AG04450 (cell line): Measurements from ENCODE around the gene LEAP2. TPM values are rescaled to one million over a fixed set of nuclear protein-coding genes. Genes with fewer than 3 reads are reported as not detected.

Experiments
- CTCF ChIA-PET: fragments of 300-600, 350-600 bp; formaldehyde crosslinking; extraction: SDS; loops from one replicate; lab custom pipeline; 2022; ENCODE audit warnings: antibody characterized with exemption, inconsistent platforms; lab: Charles Lee
- POLR2A ChIA-PET: fragments of 350-600 bp; formaldehyde crosslinking; extraction: SDS; loops from one replicate; lab custom pipeline; 2021; ENCODE audit warnings: antibody characterized with exemption, inconsistent platforms; lab: Yijun Ruan, JAX
- DNase-seq: peaks from one replicate; pipeline ENCODE4 v3.0.0-alpha.2; 2011; ENCODE audit warnings: low read depth, low spot score
- H3K27ac ChIP-seq: one replicate; pipeline ENCODE4 v1.5.1; 2012; ENCODE audit warnings: low read depth, low read length, control low read depth
- H3K27me3 ChIP-seq: one replicate; pipeline ENCODE4 v1.6.0; 2012; ENCODE audit warnings: low read length; ENCODE audit not compliant: control insufficient read depth, insufficient read depth
- H3K4me3 ChIP-seq: 2 replicates; pipeline ENCODE4 v1.5.1; 2011; ENCODE audit warnings: mild to moderate bottlenecking, low read depth, low read length, control low read depth
- H3K9me3 ChIP-seq: 2 replicates; pipeline ENCODE4 v1.5.1; 2012; ENCODE audit warnings: low read length; ENCODE audit not compliant: control insufficient read depth, insufficient read depth
- polyA plus RNA-seq: library from polyadenylated mRNA; depleted of rRNA; stranded (reverse); fragments of >200 nt; gene quantifications from 2 replicates; pipeline ENCODE4 v1.2.3, GENCODE V29; 2011
- TF ChIP-seq, protein P1 (sequence below): IDR thresholded peaks from 2 replicates; pipeline ENCODE4 v1.5.1; 2011; ENCODE audit warnings: low read depth, low read length, control low read depth, inconsistent platforms

The LEAP2 gene
- polyA plus RNA-seq, 1 experiment = 0.91 TPM

DNA sequence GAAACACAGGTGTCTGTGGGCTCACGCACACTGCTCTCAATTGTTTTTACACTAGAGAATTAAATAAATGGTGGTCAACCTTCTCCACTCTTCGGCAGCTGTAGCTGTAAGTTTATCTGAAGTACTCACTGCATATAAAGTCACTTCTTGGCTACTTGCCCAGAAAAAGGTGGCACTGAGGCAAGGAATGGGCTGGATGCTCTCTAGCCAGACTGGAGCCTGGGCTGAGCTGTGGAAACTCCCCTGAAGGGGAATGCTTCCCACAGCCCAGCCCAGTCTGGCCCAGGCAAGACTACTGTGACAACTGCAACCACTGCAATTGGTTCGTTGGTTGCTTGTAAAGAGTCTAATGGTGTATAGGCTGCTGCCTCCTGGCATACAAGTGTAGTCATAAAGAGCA is 4.5 kb downstream of the LEAP2 start:
- ChIA-PET CTCF (interaction anchor here (0.5 to 1.0 kb wide), 3 partner anchors 56 to 193 kb away, joined by 3 read pairs; no protein-coding TSS in a partner anchor), POLR2A (no interaction called here)
- H3K4me3 ChIP-seq = no peak overlapping the region
- no peaks in the 10 kb centered on the region for H3K27me3 ChIP-seq
- DNase-seq = no peak
- TF ChIP-seq, protein P1, sequence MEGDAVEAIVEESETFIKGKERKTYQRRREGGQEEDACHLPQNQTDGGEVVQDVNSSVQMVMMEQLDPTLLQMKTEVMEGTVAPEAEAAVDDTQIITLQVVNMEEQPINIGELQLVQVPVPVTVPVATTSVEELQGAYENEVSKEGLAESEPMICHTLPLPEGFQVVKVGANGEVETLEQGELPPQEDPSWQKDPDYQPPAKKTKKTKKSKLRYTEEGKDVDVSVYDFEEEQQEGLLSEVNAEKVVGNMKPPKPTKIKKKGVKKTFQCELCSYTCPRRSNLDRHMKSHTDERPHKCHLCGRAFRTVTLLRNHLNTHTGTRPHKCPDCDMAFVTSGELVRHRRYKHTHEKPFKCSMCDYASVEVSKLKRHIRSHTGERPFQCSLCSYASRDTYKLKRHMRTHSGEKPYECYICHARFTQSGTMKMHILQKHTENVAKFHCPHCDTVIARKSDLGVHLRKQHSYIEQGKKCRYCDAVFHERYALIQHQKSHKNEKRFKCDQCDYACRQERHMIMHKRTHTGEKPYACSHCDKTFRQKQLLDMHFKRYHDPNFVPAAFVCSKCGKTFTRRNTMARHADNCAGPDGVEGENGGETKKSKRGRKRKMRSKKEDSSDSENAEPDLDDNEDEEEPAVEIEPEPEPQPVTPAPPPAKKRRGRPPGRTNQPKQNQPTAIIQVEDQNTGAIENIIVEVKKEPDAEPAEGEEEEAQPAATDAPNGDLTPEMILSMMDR = no peak
- H3K9me3 ChIP-seq = no peaks in the 10 kb centered on the region
- H3K27ac ChIP-seq = no peak overlapping the region

DNA sequence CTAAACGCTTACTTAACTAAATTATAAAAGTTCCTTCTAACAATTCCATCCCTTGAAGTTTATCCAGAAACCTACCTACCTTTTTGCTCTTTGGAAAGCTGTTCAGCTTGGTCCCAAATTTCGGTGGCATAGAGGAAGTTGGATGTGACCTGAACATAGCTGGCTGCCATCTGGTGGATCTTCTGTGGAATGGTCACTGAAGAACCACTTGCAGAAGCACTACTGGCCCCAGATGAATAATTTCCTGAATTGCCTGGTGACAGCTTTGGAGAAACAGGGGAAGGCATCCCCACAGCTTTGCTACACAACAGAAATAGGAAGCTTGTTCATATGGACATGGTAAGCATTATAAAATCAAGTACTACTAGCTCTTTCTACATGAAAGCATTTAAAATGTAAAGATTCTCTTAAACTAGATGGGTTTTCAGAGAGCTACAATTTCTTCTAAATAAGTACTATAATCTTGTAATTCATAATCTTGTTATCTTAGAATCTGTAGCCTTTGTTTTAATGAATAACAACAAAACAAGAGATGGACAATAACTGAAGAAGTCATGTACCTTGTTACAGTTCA is 9.9 kb downstream of the LEAP2 start:
- H3K4me3 ChIP-seq = no peak overlapping the region
- H3K27ac ChIP-seq = no peak overlapping the region
- ChIA-PET CTCF (interaction anchor here (0.6 to 2.6 kb wide), 20 partner anchors 8 to 497 kb away, joined by 3 to 35 read pairs (median 6); partner anchors contain the start of genes GDF9, LEAP2, SHROOM1 and UQCRQ), POLR2A (interaction anchor here (0.5 kb wide), 1 partner anchor 96 kb away, joined by 7 read pairs; no protein-coding TSS in a partner anchor)
- peak; percentile 33 for DNase-seq
- H3K27me3 ChIP-seq = no peaks in the 10 kb centered on the region
- TF ChIP-seq, protein P1 = peak; percentile 65
- no peaks in the 10 kb centered on the region for H3K9me3 ChIP-seq

DNA sequence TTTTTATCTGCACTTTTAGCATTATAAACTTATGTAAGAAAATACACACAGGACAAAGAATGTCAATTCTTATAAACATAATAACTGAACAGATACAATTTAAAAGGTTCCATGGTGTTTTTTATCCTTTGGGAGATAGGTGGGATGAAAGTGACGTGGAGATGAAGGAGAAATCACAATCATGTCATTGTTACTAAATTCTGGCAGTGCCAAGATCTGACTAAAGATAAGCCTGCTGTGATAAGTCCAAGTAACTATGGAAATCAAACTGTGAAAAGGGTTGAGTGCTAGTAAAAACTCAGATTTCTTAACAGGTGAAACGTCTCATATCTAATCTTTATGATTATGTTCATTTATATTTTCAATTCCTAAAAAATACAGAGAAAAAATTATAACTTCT is 11.1 kb downstream of the LEAP2 start:
- H3K27me3 ChIP-seq = no peaks in the 10 kb centered on the region
- CTCF ChIA-PET = interaction anchor here (1.3 to 2.2 kb wide), 3 partner anchors 10 to 65 kb away, joined by 3 to 9 read pairs (median 3); no protein-coding TSS in a partner anchor
- POLR2A ChIA-PET = interaction anchor here (0.8 kb wide), 1 partner anchor 14 kb away, joined by 3 read pairs; no protein-coding TSS in a partner anchor
- no peaks in the 10 kb centered on the region for H3K9me3 ChIP-seq
- H3K4me3 ChIP-seq = no peak overlapping the region
- DNase-seq = no peak
- no peak overlapping the region for H3K27ac ChIP-seq
- TF ChIP-seq, protein P1 = no peak

DNA sequence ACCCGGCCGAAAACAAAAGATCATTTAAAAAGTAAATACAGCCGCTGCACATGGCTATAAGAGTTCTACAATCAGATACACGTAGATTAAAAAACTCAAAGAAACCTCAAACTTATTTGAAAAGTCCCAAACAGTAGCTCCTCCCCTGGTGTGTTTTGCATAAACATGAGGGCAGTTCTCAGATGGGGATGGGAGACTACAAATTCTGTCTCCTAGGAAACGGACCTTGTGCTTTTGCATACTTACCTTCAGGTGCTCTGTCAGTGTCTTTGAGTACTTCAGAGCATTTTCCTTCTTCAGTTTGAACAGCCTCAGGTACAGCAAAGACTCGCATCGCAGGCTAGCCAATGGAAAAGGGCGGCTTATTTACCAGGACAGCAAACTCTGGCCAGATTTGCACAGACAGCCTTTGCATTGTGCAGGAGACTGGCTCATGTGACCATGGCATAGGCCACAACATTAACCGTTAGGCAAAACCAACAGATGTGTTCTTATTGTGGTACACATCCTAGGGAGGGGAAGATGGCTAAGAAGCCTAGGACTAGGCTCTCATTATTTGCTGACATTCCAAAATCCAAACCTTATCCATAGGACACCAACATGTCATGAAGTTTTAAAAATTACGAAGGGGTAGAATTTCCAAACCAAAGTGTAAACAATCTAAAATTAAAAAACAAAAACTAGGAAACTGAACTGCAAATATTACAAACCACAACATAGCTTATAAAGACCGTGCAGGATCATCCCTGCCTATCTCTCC is 12.8 kb downstream of the LEAP2 start:
- POLR2A ChIA-PET = no interaction called here
- TF ChIP-seq, protein P1 = no peak

DNA sequence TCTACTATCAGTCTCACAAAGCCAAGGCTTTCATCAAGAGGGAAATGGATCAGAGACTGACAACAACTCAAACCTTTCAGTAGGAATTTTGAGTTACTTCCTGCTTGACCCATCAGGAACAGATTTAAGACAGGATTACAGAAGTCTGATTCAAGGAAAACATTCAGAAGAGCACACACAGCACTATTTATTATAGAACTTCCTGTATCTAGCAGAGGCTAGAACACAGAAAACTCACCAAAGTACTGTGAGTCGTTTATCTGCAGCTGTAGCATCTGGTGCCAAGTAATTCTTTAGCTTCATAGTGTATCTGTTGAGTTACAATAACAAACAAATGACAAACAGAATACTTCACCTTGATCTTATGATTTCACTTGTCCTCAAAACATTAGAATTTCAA is 13.8 kb downstream of the LEAP2 start:
- H3K4me3 ChIP-seq = no peak overlapping the region
- no peak overlapping the region for H3K27ac ChIP-seq
- POLR2A ChIA-PET = no interaction called here
- CTCF ChIA-PET = interaction anchor here (0.6 kb wide), 1 partner anchor 20 kb away, joined by 3 read pairs; no protein-coding TSS in a partner anchor
- H3K27me3 ChIP-seq = no peaks in the 10 kb centered on the region
- H3K9me3 ChIP-seq = no peaks in the 10 kb centered on the region
- TF ChIP-seq, protein P1 = no peak
- no peak for DNase-seq

More for the DNA sequence above, 12.8 kb downstream of the LEAP2 start:
- CTCF ChIA-PET = no interaction called here
- no peak overlapping the region for H3K4me3 ChIP-seq
- H3K27me3 ChIP-seq = no peaks in the 10 kb centered on the region
- H3K27ac ChIP-seq = no peak overlapping the region
- DNase-seq = no peak
- no peaks in the 10 kb centered on the region for H3K9me3 ChIP-seq
